ENCODE data around the gene SCUBE1. TPM values are rescaled to one million over a fixed set of nuclear protein-coding genes. Genes with fewer than 3 reads are reported as not detected.

Gene SCUBE1
- total and polyA plus RNA-seq, 2 experiments from 2014 or later: 0.81 to 3.2 TPM

DNA sequence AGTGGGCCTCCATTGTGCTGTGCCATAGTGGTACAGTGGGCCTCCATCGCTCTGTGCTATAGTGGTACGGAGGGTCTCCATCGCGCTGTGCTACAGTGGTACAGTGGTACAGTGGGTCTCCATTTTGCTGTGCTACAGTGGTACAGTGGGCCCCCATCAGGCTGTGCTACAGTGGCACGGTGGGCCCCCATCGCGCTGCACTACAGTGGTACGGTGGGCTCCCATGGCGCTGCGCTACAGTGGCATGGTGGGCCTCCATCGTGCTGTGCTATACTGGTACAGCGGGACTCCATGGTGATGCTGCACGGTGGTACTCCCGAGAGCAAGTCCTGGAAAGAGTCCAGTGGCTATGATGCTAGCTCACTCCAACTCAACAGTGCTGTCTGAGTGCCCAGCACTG is 51.8 kb downstream of the SCUBE1 start:
- H3K9me3 Mint-ChIP-seq: no peaks in the 10 kb centered on the region
- H3K79me2 ChIP-seq (replicated peaks; ENCODE audit: insufficient read depth): no peaks in the 10 kb centered on the region
- no peaks in the 10 kb centered on the region for H4K20me1 ChIP-seq (replicated peaks; ENCODE audit: insufficient read depth)
- peaks cover 10% of the 10 kb centered on the region for H3K27me3 Mint-ChIP-seq (ENCODE audit: insufficient read depth, low read depth, poor library complexity)
- H3K4me2 ChIP-seq: no peak overlapping the region
- H2AFZ ChIP-seq: no peak overlapping the region
- H3K4me1 Mint-ChIP-seq: peaks cover 9% of the 10 kb centered on the region
- H3K4me3 ChIP-seq: no peak overlapping the region
- H3K4me1 ChIP-seq (ENCODE audit: insufficient read depth): no peaks in the 10 kb centered on the region
- no peaks in the 10 kb centered on the region for H3K36me3 ChIP-seq (ENCODE audit: insufficient read depth)
- no peaks in the 10 kb centered on the region for H3K9me2 ChIP-seq (ENCODE audit: insufficient read depth)
- no peaks in the 10 kb centered on the region; the same call in 2 of the 3 replicates for H3K36me3 Mint-ChIP-seq (ENCODE audit: low read depth)
- H3K4me3 Mint-ChIP-seq: no peak overlapping the region
- H3F3A ChIP-seq (replicated peaks; ENCODE audit: low read depth): no peaks in the 10 kb centered on the region
- H3K27me3 ChIP-seq (ENCODE audit: insufficient read depth): no peaks in the 10 kb centered on the region
- H3K27ac Mint-ChIP-seq: no peak overlapping the region
- no peak for DNase-seq (ENCODE audit: low spot score)
- no peak overlapping the region for H3K27ac ChIP-seq (ENCODE audit: low read depth)
- TF ChIP-seq, protein P1, sequence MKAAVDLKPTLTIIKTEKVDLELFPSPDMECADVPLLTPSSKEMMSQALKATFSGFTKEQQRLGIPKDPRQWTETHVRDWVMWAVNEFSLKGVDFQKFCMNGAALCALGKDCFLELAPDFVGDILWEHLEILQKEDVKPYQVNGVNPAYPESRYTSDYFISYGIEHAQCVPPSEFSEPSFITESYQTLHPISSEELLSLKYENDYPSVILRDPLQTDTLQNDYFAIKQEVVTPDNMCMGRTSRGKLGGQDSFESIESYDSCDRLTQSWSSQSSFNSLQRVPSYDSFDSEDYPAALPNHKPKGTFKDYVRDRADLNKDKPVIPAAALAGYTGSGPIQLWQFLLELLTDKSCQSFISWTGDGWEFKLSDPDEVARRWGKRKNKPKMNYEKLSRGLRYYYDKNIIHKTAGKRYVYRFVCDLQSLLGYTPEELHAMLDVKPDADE (IDR thresholded peaks at IDR 0.05): no peak
- no peak for TF ChIP-seq ZNF114 (CRISPR knock-in tag; IDR thresholded peaks at IDR 0.05)
- TF ChIP-seq CREB1 (CRISPR knock-in tag; IDR thresholded peaks at IDR 0.05; ENCODE audit: low read depth): no peak
- no peak for TF ChIP-seq CTCF (conservative IDR thresholded peaks at IDR 0.05; ENCODE audit: low read depth in 2 of 2)
- TF ChIP-seq, protein P2, sequence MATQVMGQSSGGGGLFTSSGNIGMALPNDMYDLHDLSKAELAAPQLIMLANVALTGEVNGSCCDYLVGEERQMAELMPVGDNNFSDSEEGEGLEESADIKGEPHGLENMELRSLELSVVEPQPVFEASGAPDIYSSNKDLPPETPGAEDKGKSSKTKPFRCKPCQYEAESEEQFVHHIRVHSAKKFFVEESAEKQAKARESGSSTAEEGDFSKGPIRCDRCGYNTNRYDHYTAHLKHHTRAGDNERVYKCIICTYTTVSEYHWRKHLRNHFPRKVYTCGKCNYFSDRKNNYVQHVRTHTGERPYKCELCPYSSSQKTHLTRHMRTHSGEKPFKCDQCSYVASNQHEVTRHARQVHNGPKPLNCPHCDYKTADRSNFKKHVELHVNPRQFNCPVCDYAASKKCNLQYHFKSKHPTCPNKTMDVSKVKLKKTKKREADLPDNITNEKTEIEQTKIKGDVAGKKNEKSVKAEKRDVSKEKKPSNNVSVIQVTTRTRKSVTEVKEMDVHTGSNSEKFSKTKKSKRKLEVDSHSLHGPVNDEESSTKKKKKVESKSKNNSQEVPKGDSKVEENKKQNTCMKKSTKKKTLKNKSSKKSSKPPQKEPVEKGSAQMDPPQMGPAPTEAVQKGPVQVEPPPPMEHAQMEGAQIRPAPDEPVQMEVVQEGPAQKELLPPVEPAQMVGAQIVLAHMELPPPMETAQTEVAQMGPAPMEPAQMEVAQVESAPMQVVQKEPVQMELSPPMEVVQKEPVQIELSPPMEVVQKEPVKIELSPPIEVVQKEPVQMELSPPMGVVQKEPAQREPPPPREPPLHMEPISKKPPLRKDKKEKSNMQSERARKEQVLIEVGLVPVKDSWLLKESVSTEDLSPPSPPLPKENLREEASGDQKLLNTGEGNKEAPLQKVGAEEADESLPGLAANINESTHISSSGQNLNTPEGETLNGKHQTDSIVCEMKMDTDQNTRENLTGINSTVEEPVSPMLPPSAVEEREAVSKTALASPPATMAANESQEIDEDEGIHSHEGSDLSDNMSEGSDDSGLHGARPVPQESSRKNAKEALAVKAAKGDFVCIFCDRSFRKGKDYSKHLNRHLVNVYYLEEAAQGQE (IDR thresholded peaks at IDR 0.05; ENCODE audit: unreplicated experiment): no peak
- no peak for TF ChIP-seq ZNF331 (CRISPR knock-in tag; IDR thresholded peaks at IDR 0.05; ENCODE audit: low read depth)
- no peak for TF ChIP-seq EZH2phosphoT487 (IDR thresholded peaks at IDR 0.05; ENCODE audit: unreplicated experiment)
- TF ChIP-seq POLR2AphosphoS5 (IDR thresholded peaks at IDR 0.05; ENCODE audit: low read depth): no peak
- no peak for ATAC-seq
